Measurements from ENCODE around the gene POC5. TPM values are rescaled to one million over a fixed set of nuclear protein-coding genes. Genes with fewer than 3 reads are reported as not detected.

The POC5 gene
- total RNA-seq, 2 donors from 2014 or later: 27.7 to 36.5 TPM

DNA sequence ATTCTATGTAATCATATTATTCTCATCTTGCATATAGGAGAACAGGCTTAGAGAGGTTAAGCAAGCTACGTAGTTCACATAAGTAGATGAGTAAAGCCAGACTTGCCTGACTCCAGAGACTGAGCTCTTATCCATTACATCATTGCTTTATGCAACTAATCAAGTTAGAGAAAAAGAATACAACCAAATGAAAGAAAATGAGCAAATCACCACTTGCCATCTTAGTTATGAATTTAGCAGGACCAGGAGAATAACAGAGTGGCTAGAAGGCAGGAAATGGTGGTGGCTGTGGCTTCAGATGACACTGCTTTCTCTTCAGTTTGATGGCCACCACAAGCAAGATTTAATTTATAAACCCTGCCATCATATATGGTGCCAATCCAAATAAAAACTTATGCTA is 26.6 kb downstream of the POC5 start:
- Mint-ChIP-seq H3K4me1 (ENCODE audit: low read depth) (no peaks in the 10 kb centered on the region), H3K27ac (peak overlapping the region; percentile 56), H3K36me3 (ENCODE audit: insufficient read depth in 2 of 2) (peaks cover 2 to 28% of the 10 kb centered on the region in 2 donors), H3K27me3 (ENCODE audit: low read depth) (no peaks in the 10 kb centered on the region), H3K9me3 (no peaks in the 10 kb centered on the region), H3K4me3 (no peak overlapping the region)
- no peak for ATAC-seq (replicated peaks in 1 of 2)
- no peak for DNase-seq

DNA sequence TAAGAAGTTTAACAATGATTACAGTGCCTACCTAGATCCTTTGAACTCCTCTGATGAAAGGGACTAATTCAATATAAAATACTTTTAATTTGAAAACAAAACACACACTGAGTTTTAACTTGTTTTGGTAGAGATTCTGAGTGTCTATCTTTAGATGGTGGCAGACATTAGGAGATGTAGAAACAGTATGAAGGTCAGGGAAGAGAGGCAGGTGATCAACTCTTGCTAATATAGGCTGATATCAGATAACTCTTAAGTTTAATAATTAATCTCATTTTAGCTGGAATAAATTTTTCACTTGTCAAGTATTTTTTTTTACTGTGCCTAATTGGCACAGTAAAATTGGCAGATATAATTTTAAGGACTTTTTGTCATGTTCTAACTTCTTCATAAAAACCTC is 30.8 kb downstream of the POC5 start:
- no peak overlapping the region for H3K4me3 Mint-ChIP-seq
- DNase-seq (no peak), ATAC-seq (replicated peaks in 1 of 2) (no peak)
- no peaks in the 10 kb centered on the region for H3K9me3 Mint-ChIP-seq
- peak overlapping the region; percentile 78 for H3K27ac Mint-ChIP-seq
- no peaks in the 10 kb centered on the region for H3K27me3 Mint-ChIP-seq (ENCODE audit: low read depth)
- H3K4me1 Mint-ChIP-seq (ENCODE audit: low read depth): no peaks in the 10 kb centered on the region
- peaks cover 0 to 11% of the 10 kb centered on the region in 2 donors for H3K36me3 Mint-ChIP-seq (ENCODE audit: insufficient read depth in 2 of 2)

DNA sequence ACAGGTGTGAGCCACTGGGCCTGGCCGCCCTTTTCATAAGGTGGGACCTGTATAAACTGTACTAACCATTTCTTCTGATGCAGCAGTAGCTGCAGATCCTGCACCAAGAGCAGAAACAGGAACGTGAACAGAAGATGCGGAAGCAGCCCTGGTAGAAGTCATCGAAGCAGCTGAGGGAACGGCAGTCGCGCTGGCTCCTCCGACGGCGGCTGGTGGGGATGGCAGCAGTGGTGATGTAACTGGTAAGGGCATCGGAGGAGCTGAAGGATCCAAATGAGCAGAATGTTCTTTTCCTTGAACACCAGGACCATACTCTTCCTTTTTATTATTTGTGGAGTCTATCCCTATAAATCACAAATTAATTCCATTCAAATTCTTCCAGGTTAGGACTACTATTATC is 32.1 kb downstream of the POC5 start:
- no peak overlapping the region for H3K4me3 Mint-ChIP-seq
- H3K9me3 Mint-ChIP-seq: no peaks in the 10 kb centered on the region
- no peak overlapping the region for H3K27ac Mint-ChIP-seq
- ATAC-seq (replicated peaks in 1 of 2) (no peak), DNase-seq (no peak)
- no peaks in the 10 kb centered on the region for H3K27me3 Mint-ChIP-seq (ENCODE audit: low read depth)
- peaks cover 0 to 7% of the 10 kb centered on the region in 2 donors for H3K36me3 Mint-ChIP-seq (ENCODE audit: insufficient read depth in 2 of 2)
- no peaks in the 10 kb centered on the region for H3K4me1 Mint-ChIP-seq (ENCODE audit: low read depth)

DNA sequence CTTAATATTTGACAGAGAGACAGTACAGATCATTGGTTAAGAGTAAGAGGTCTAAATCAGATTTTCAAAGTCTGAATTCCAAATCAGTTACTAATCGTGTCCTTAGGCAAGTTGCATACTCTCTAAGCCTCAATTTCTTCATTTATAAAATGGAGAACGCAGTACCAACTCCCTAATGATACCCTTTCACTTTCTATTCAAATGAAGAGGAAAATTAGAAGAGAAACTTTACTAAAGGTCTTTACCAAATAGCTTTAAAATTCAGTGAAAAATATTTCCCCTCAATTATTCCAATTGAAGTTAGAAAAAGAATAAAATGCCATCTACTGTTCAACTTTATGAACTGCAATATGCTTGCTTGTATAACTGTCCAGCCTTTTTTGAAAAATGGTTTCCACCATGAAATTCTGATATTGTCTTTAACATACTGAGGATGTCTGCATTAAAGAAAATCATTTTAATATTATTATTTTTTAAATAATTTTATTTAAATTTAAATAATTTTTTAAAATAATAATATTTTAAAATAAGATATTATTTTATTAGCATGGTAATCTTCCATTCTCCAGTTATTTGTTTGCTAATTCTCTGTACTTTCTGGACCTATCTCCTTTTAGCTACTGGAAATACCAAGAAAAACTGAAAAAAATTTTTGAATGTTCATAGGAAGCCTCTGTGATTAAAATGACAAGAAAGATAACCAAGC is 36.0 kb downstream of the POC5 start:
- H3K27me3 Mint-ChIP-seq (ENCODE audit: low read depth): no peaks in the 10 kb centered on the region
- H3K4me1 Mint-ChIP-seq (ENCODE audit: low read depth): peaks cover 12% of the 10 kb centered on the region
- DNase-seq: no peak
- H3K36me3 Mint-ChIP-seq (ENCODE audit: insufficient read depth in 2 of 2): peaks cover 0 to 6% of the 10 kb centered on the region in 2 donors
- H3K9me3 Mint-ChIP-seq: no peaks in the 10 kb centered on the region
- ATAC-seq (replicated peaks in 1 of 2): no peak
- H3K27ac Mint-ChIP-seq: no peak overlapping the region
- H3K4me3 Mint-ChIP-seq: no peak overlapping the region

DNA sequence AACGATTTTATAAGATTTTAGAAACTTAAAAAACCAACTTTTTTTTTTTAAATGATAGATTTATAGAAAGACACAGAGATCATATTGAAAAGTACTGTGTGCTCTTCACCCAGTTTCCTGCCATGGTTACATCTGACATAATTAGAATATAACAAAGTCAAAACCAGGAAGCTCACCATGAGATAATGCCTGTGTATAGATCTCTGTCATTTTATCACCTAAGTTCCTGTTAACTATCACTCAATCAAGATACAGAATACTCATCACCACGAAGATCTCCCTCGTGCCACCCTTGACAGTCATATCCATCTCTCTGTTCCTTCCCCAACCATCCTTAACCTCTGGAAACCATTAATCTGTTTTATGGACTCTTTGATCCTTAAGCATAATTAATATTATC is 39.1 kb downstream of the POC5 start:
- H3K27ac Mint-ChIP-seq: peak overlapping the region; percentile 21
- no peak for DNase-seq
- peaks cover 12% of the 10 kb centered on the region for H3K4me1 Mint-ChIP-seq (ENCODE audit: low read depth)
- no peaks in the 10 kb centered on the region for H3K27me3 Mint-ChIP-seq (ENCODE audit: low read depth)
- peak overlapping the region; percentile 59 to 70 for H3K4me3 Mint-ChIP-seq
- H3K9me3 Mint-ChIP-seq: no peaks in the 10 kb centered on the region
- peak; percentile 89 to 95 for ATAC-seq (replicated peaks in 1 of 2)
- H3K36me3 Mint-ChIP-seq (ENCODE audit: insufficient read depth in 2 of 2): peaks cover 1 to 4% of the 10 kb centered on the region in 2 donors

DNA sequence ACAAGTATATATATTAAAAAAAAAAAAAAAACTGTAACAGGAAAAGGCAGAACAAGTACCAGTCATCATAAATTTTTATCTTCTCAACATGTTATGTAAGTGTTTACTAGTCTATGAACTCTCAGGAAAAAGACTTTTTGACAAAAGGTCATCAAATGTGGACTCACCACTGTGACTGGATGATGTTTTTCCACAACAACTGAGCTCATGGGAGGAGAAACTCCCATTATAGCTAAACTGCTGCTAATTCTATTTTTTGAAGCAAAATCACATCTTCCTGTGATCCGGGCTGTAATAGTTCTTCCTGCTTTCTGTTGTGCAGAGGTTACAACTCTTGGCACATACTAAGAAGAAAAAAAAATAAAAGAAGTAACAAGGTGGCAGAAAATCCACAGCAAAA is 39.6 kb downstream of the POC5 start:
- ATAC-seq (replicated peaks in 1 of 2) (no peak), DNase-seq (no peak)
- H3K4me1 Mint-ChIP-seq (ENCODE audit: low read depth): peaks cover 13% of the 10 kb centered on the region
- peak overlapping the region; percentile 59 to 70 for H3K4me3 Mint-ChIP-seq
- no peaks in the 10 kb centered on the region for H3K27me3 Mint-ChIP-seq (ENCODE audit: low read depth)
- H3K36me3 Mint-ChIP-seq (ENCODE audit: insufficient read depth in 2 of 2): peaks cover 2 to 4% of the 10 kb centered on the region in 2 donors
- no peaks in the 10 kb centered on the region for H3K9me3 Mint-ChIP-seq
- H3K27ac Mint-ChIP-seq: peak overlapping the region; percentile 21

DNA sequence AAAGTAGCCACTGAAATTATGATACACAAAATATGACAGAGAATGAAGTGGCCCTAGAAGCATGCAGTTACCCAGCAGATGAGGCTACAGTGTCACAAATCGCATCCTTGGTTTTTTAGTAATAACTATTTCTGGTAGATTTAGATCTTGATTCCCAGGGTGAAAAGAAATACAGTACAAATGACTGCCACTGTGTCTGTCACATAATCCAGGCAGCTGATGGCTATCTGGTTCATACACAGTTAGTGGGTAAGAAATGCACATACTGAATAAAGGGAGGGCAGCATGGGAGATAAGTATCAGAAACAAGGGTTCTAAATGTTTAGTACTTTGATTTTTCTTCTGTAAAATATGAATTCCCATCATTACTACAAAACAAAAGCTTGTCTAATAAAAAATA is 41.5 kb downstream of the POC5 start:
- no peaks in the 10 kb centered on the region for H3K27me3 Mint-ChIP-seq (ENCODE audit: low read depth)

DNA sequence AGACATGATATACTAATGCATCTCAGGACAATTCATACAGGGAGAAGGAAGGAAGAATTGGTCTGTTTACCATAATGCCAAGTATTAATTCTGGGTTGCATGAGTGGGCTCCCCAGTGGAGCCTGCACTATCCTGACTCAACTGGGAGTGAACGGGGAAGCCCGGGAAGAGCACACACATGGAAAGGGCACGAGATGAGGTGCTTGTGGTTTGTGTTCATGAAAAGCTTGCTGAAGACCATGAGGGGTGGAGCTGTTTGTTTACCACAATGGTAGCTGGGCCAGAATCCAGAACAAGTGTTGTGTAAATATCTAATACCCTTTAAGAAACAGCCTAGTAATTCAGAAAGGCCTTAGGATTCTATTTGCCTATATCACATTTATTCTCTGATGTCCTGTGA is 44.6 kb downstream of the POC5 start:
- H3K27me3 Mint-ChIP-seq (ENCODE audit: low read depth): no peaks in the 10 kb centered on the region
- H3K4me1 Mint-ChIP-seq (ENCODE audit: low read depth): peaks cover 44% of the 10 kb centered on the region
- no peak overlapping the region for H3K4me3 Mint-ChIP-seq
- H3K36me3 Mint-ChIP-seq (ENCODE audit: insufficient read depth in 2 of 2): peaks cover 2 to 7% of the 10 kb centered on the region in 2 donors
- no peaks in the 10 kb centered on the region for H3K9me3 Mint-ChIP-seq
- ATAC-seq (replicated peaks in 1 of 2) (no peak), DNase-seq (no peak)
- no peak overlapping the region for H3K27ac Mint-ChIP-seq

More for the DNA sequence above, 41.5 kb downstream of the POC5 start:
- no peak for DNase-seq
- Mint-ChIP-seq H3K27ac (no peak overlapping the region), H3K4me3 (no peak overlapping the region), H3K36me3 (ENCODE audit: insufficient read depth in 2 of 2) (peaks cover 2 to 7% of the 10 kb centered on the region in 2 donors), H3K4me1 (ENCODE audit: low read depth) (peaks cover 25% of the 10 kb centered on the region), H3K9me3 (no peaks in the 10 kb centered on the region)
- no peak for ATAC-seq (replicated peaks in 1 of 2)

DNA sequence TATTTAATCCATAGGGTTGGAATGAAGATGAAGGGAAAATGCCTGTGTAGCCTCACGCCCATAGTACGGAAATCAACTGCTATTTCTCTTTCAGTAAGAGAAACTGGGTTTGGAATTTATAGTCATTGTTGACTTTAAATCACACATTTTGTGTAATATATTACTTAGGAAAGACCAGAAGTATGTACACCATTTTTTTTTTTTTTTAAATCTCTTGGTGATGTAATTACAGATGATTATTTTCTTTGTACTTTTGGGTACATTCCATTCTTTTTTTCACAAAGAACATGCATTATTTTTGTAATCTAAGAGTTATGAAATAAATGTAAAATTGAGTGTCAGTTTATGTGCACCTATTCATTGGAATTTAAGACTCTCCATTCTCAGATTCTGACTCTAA is 45.7 kb downstream of the POC5 start:
- peaks cover 2 to 6% of the 10 kb centered on the region in 2 donors for H3K36me3 Mint-ChIP-seq (ENCODE audit: insufficient read depth in 2 of 2)
- peaks cover 47% of the 10 kb centered on the region for H3K4me1 Mint-ChIP-seq (ENCODE audit: low read depth)
- DNase-seq: no peak
- H3K27me3 Mint-ChIP-seq (ENCODE audit: low read depth): no peaks in the 10 kb centered on the region
- no peak overlapping the region for H3K27ac Mint-ChIP-seq
- no peaks in the 10 kb centered on the region for H3K9me3 Mint-ChIP-seq
- ATAC-seq (replicated peaks in 1 of 2): no peak
- H3K4me3 Mint-ChIP-seq: no peak overlapping the region

DNA sequence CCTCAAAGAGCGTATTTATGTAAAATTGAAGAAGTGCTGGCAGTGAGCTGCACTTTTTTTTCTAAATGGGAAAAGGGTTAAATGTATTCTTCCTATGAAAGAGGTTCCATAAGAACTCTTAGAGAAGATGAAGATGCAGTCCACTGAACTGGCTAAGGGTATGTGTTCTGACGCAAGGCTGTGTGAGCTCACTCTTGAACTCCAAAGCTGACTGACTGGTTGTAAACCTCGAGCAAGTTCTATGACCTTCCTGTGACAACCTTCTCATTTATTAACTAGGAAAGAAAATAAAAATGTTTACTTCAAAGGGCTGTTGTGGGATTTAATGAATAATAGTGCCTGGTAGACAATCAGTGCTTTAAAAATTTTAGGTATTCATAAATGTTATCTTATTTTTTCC is 46.7 kb downstream of the POC5 start:
- H3K27me3 Mint-ChIP-seq (ENCODE audit: low read depth): no peaks in the 10 kb centered on the region
- peaks cover 52% of the 10 kb centered on the region for H3K4me1 Mint-ChIP-seq (ENCODE audit: low read depth)
- DNase-seq (no peak), ATAC-seq (replicated peaks in 1 of 2) (no peak)
- peaks cover 2 to 3% of the 10 kb centered on the region in 2 donors for H3K36me3 Mint-ChIP-seq (ENCODE audit: insufficient read depth in 2 of 2)
- peak overlapping the region; percentile 17 to 94 for H3K4me3 Mint-ChIP-seq
- peak overlapping the region; percentile 68 for H3K27ac Mint-ChIP-seq
- H3K9me3 Mint-ChIP-seq: no peaks in the 10 kb centered on the region

DNA sequence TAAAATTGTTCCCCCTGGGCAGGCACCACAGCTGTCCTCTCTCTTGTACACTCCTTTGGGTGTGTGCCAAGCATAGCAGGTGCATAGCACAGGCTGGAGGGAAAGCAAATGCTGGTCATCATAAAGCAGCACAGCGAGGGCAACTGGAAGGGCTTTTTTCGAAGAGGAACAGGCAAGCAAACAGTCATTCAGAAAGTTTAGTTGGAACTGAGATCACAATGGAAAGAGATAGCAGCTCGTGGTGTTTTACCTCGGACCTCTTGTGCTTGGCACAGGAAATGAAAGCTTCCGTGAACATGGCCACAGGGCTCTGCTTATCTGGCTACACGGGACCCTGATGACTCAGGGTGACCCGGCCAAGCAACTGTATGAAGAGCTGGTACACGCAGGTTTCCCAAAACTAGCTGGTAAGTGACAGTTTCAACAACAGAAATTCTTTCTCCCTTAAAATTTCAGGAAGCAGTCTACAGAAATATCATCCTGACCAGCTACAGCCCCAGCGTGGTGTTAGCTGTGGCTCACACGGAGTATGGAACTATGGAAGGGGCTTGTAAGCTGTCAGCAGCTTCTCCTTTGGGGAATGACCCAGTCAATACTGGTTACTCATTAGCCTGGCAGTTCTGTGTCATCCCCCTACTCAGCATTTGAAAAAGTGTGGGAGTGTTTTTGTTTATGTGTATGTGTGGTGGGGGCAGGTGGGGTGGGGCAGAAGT is 48.1 kb downstream of the POC5 start:
- ATAC-seq (replicated peaks in 1 of 2): peak; percentile 97 to 98

DNA sequence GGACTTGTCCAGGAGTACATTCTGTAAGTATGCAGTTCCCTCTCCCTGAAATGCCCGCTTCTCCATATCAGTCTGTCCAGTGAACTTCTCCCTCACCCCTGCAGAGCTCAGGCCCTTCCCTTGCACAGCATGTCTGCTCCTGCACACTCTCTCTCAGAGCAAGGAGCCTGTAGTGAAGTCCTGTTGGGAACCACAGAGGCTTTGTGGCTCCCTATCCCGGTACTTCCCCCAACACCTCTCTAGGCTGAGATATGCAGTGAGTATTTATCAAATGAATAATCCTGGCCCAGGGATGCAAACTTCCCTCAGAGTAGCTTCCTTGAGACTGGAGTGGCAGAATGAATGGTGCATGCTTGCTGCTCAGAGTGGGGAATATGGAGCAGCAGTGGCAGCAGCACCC is 48.8 kb downstream of the POC5 start:
- no peak for ATAC-seq (replicated peaks in 1 of 2)

More for the DNA sequence above, 48.1 kb downstream of the POC5 start:
- Mint-ChIP-seq H3K27ac (peak overlapping the region; percentile 99), H3K27me3 (ENCODE audit: low read depth) (no peaks in the 10 kb centered on the region), H3K4me1 (ENCODE audit: low read depth) (peaks cover 52% of the 10 kb centered on the region), H3K4me3 (peak overlapping the region; percentile 87 to 94), H3K36me3 (ENCODE audit: insufficient read depth in 2 of 2) (peaks cover 2 to 3% of the 10 kb centered on the region in 2 donors), H3K9me3 (no peaks in the 10 kb centered on the region)
- DNase-seq: peak; percentile 79 to 83

DNA sequence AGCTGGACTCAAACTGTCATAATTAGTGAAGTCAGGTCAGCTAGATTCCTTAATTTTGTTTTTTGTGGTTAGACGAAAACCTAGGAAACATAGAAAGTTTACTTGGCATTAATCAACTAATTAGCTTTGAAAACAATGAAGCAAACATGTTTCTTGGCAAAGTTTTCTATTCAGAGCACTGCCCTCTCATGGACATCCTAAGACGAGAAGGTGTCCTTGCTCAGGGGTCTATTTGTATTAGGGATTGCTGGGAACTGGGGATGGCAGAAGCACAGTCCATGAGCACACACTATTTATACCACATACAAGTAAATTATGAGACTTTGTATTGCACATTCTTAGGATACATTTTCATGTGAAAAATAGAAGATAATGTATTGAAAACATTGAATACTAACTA is 49.7 kb downstream of the POC5 start:
- ATAC-seq (replicated peaks in 1 of 2) (no peak), DNase-seq (no peak)
- peaks cover 50% of the 10 kb centered on the region for H3K4me1 Mint-ChIP-seq (ENCODE audit: low read depth)
- H3K27ac Mint-ChIP-seq: no peak overlapping the region
- H3K36me3 Mint-ChIP-seq (ENCODE audit: insufficient read depth in 2 of 2): peaks cover 0 to 3% of the 10 kb centered on the region in 2 donors
- H3K27me3 Mint-ChIP-seq (ENCODE audit: low read depth): no peaks in the 10 kb centered on the region
- H3K9me3 Mint-ChIP-seq: no peaks in the 10 kb centered on the region
- H3K4me3 Mint-ChIP-seq: no peak overlapping the region

More for the DNA sequence above, 48.8 kb downstream of the POC5 start:
- Mint-ChIP-seq H3K9me3 (no peaks in the 10 kb centered on the region), H3K4me1 (ENCODE audit: low read depth) (peaks cover 52% of the 10 kb centered on the region), H3K27me3 (ENCODE audit: low read depth) (no peaks in the 10 kb centered on the region), H3K4me3 (peak overlapping the region; percentile 87 to 94), H3K36me3 (ENCODE audit: insufficient read depth in 2 of 2) (peaks cover 2 to 3% of the 10 kb centered on the region in 2 donors), H3K27ac (peak overlapping the region; percentile 99)
- DNase-seq: no peak

Measured in activated T-cell treated with anti-CD3 and anti-CD28 coated beads, Interleukin-2, amount 50 U/mL, for 72 hours (primary cell).